KOPT-K1 (cell line): ENCODE measurements around the gene NMBR.
"Not testable (repeated sequence)": the region's sequence is repeated elsewhere in the genome, so short reads cannot be mapped to it uniquely, and the experiment has no call there.

Experiments
- H3K27ac ChIP-seq: fragments of 200-600 bp; sonication (generic); 2 replicates; pipeline ENCODE4 v1.5.1; 2016; ENCODE audit warnings: antibody characterized with exemption, mild to moderate bottlenecking, low read depth, low read length; ENCODE audit not compliant: poor library complexity, severe bottlenecking
- H3K36me3 ChIP-seq: fragments of 200-600 bp; sonication (generic); 2 replicates; pipeline ENCODE4 v1.5.1; 2017; ENCODE audit warnings: antibody characterized with exemption, mild to moderate bottlenecking, low read length, moderate library complexity; ENCODE audit not compliant: insufficient read depth
- H3K9me3 ChIP-seq: fragments of 200-600 bp; sonication (generic); 2 replicates; pipeline ENCODE4 v1.5.1; 2017; ENCODE audit warnings: antibody characterized with exemption, low read length, mild to moderate bottlenecking; ENCODE audit not compliant: insufficient read depth, poor library complexity, severe bottlenecking

The NMBR gene

GRCh38 chr6:142055219-142055618 lies 91.7 kb downstream of the NMBR start:
- H3K36me3 ChIP-seq = no peaks in the 10 kb centered on the region
- H3K9me3 ChIP-seq = no peaks in the 10 kb centered on the region
- H3K27ac ChIP-seq = no peak overlapping the region

GRCh38 chr6:142051404-142051803 lies 95.5 kb downstream of the NMBR start:
- no peaks in the 10 kb centered on the region for H3K36me3 ChIP-seq
- no peak overlapping the region for H3K27ac ChIP-seq
- no peaks in the 10 kb centered on the region for H3K9me3 ChIP-seq

GRCh38 chr6:142048593-142048980 lies 98.3 kb downstream of the NMBR start:
- no peaks in the 10 kb centered on the region for H3K36me3 ChIP-seq
- no peaks in the 10 kb centered on the region for H3K9me3 ChIP-seq
- no peak overlapping the region for H3K27ac ChIP-seq

GRCh38 chr6:142047934-142048592 lies 98.9 kb downstream of the NMBR start:
- Histone ChIP-seq H3K36me3 (no peaks in the 10 kb centered on the region), H3K9me3 (no peaks in the 10 kb centered on the region), H3K27ac (no peak overlapping the region)

- Histone ChIP-seq H3K27ac (no peak overlapping the region), H3K36me3 (no peaks in the 10 kb centered on the region)
These were observed 101.3 kb downstream of the NMBR start for GRCh38 chr6:142045380-142046278.

GRCh38 chr6:142035890-142036289 lies 111.0 kb downstream of the NMBR start:
- H3K36me3 ChIP-seq = no peaks in the 10 kb centered on the region
- no peaks in the 10 kb centered on the region for H3K9me3 ChIP-seq
- no peak overlapping the region for H3K27ac ChIP-seq

More at GRCh38 chr6:142045380-142046278, 101.3 kb downstream of the NMBR start:
- H3K9me3 ChIP-seq = no peaks in the 10 kb centered on the region

GRCh38 chr6:142031035-142031434 lies 115.9 kb downstream of the NMBR start:
- H3K27ac ChIP-seq = no peak overlapping the region

GRCh38 chr6:142030115-142030619 lies 116.8 kb downstream of the NMBR start:
- H3K9me3 ChIP-seq = no peaks in the 10 kb centered on the region
- no peak overlapping the region for H3K27ac ChIP-seq
- H3K36me3 ChIP-seq = no peaks in the 10 kb centered on the region

More at GRCh38 chr6:142031035-142031434, 115.9 kb downstream of the NMBR start:
- Histone ChIP-seq H3K36me3 (no peaks in the 10 kb centered on the region), H3K9me3 (no peaks in the 10 kb centered on the region)

GRCh38 chr6:142028527-142028926 lies 118.4 kb downstream of the NMBR start:
- H3K27ac ChIP-seq = no peak overlapping the region
- H3K9me3 ChIP-seq = no peaks in the 10 kb centered on the region
- H3K36me3 ChIP-seq = no peaks in the 10 kb centered on the region

- not testable (repeated sequence) for H3K9me3 ChIP-seq, H3K27ac ChIP-seq, H3K36me3 ChIP-seq
These were observed 119.1 kb downstream of the NMBR start for GRCh38 chr6:142027804-142028203.

GRCh38 chr6:142027074-142027473 lies 119.8 kb downstream of the NMBR start:
- Histone ChIP-seq H3K36me3 (no peaks in the 10 kb centered on the region), H3K9me3 (no peaks in the 10 kb centered on the region), H3K27ac (no peak overlapping the region)

- Histone ChIP-seq H3K27ac (no peak overlapping the region), H3K9me3 (no peaks in the 10 kb centered on the region), H3K36me3 (no peaks in the 10 kb centered on the region)
These were observed 120.5 kb downstream of the NMBR start for GRCh38 chr6:142026471-142026870.
